H9 (cell line): ENCODE data around the gene PEPD. TPM values are rescaled to one million over a fixed set of nuclear protein-coding genes. Genes with fewer than 3 reads are reported as not detected.

Experiments used
- DNase-seq: peaks from one replicate; pipeline ENCODE4 v3.0.0-alpha.2; 2017
- H2AFZ ChIP-seq: one replicate; pipeline ENCODE4 v1.6.1; 2013; ENCODE audit warnings: mild to moderate bottlenecking, low read length, control low read depth, moderate library complexity
- H2AK5ac ChIP-seq: 2 replicates; pipeline ENCODE4 v1.6.1; 2013; ENCODE audit warnings: low read length, control low read depth, mixed read lengths; ENCODE audit not compliant: insufficient read length
- H2BK120ac ChIP-seq: one replicate; pipeline ENCODE4 v1.6.1; 2013; ENCODE audit warnings: low read depth, mild to moderate bottlenecking, low read length, control low read depth, inconsistent platforms; ENCODE audit not compliant: poor library complexity, severe bottlenecking
- H2BK12ac ChIP-seq: 2 replicates; pipeline ENCODE4 v1.6.1; 2013; ENCODE audit warnings: low read length, control low read depth, mixed read lengths, low read depth; ENCODE audit not compliant: insufficient read length
- H2BK15ac ChIP-seq: 2 replicates; pipeline ENCODE4 v1.6.1; 2013; ENCODE audit warnings: low read depth, low read length, control low read depth
- H2BK20ac ChIP-seq: one replicate; pipeline ENCODE4 v1.6.1; 2013; ENCODE audit warnings: low read depth, mild to moderate bottlenecking, low read length, control low read depth, inconsistent platforms; ENCODE audit not compliant: poor library complexity, severe bottlenecking
- H2BK5ac ChIP-seq: 2 replicates; pipeline ENCODE4 v1.6.1; 2013; ENCODE audit warnings: low read length, control low read depth, mixed read lengths; ENCODE audit not compliant: insufficient read length
- H3K14ac ChIP-seq: 2 replicates; pipeline ENCODE4 v1.6.1; 2013; ENCODE audit warnings: low read length, control low read depth; ENCODE audit not compliant: insufficient read depth
- H3K18ac ChIP-seq: 2 replicates; pipeline ENCODE4 v1.6.1; 2013; ENCODE audit warnings: low read depth, mild to moderate bottlenecking, mixed read lengths, low read length, control low read depth; ENCODE audit not compliant: insufficient read length
- H3K23ac ChIP-seq: 2 replicates; pipeline ENCODE4 v1.6.1; 2013; ENCODE audit warnings: low read length, control low read depth, mixed read lengths, low read depth; ENCODE audit not compliant: insufficient read length
- H3K23me2 ChIP-seq: 2 replicates; pipeline ENCODE4 v1.6.1; 2013; ENCODE audit warnings: low read depth, mild to moderate bottlenecking, mixed read lengths, low read length, control low read depth; ENCODE audit not compliant: insufficient read length, poor library complexity, severe bottlenecking
- H3K27ac ChIP-seq: 2 replicates; pipeline ENCODE4 v1.5.1; 2013; ENCODE audit warnings: low read length, control low read depth, mixed read lengths, low read depth; ENCODE audit not compliant: insufficient read length
- H3K27me3 ChIP-seq: 2 replicates; pipeline ENCODE4 v1.6.1; 2013; ENCODE audit warnings: low read length, control low read depth, inconsistent platforms; ENCODE audit not compliant: insufficient read depth
- H3K4ac ChIP-seq: 2 replicates; pipeline ENCODE4 v1.6.1; 2013; ENCODE audit warnings: low read depth, mild to moderate bottlenecking, control low read depth, inconsistent platforms, low read length, moderate library complexity
- H3K4me1 ChIP-seq: 2 replicates; pipeline ENCODE4 v1.6.1; 2013; ENCODE audit warnings: low read length, control low read depth, inconsistent platforms; ENCODE audit not compliant: insufficient read depth
- H3K4me2 ChIP-seq: 2 replicates; pipeline ENCODE4 v1.6.1; 2013; ENCODE audit warnings: low read length, control low read depth, mixed read lengths; ENCODE audit not compliant: insufficient read length, insufficient read depth
- H3K56ac ChIP-seq: 2 replicates; pipeline ENCODE4 v1.6.1; 2013; ENCODE audit warnings: low read depth, mild to moderate bottlenecking, mixed read lengths, low read length, control low read depth; ENCODE audit not compliant: insufficient read length
- H3K79me1 ChIP-seq: 2 replicates; pipeline ENCODE4 v1.6.1; 2013; ENCODE audit warnings: low read depth, mild to moderate bottlenecking, moderate library complexity, low read length, control low read depth, inconsistent platforms; ENCODE audit not compliant: insufficient read depth, poor library complexity, severe bottlenecking
- H3K79me2 ChIP-seq: 2 replicates; pipeline ENCODE4 v1.6.1; 2013; ENCODE audit warnings: low read length, control low read depth, inconsistent platforms; ENCODE audit not compliant: insufficient read depth
- H3K9ac ChIP-seq: 2 replicates; pipeline ENCODE4 v1.6.1; 2013; ENCODE audit warnings: low read length, control low read depth, mixed read lengths; ENCODE audit not compliant: insufficient read length; ENCODE audit errors: extremely low read depth
- H3K9me3 ChIP-seq: one replicate; pipeline ENCODE4 v1.6.1; 2013; ENCODE audit warnings: low read depth, low read length, inconsistent platforms; ENCODE audit not compliant: control insufficient read depth
- H3T11ph ChIP-seq: one replicate; pipeline ENCODE4 v1.6.1; 2013; ENCODE audit warnings: mild to moderate bottlenecking, low read length, control low read depth, inconsistent platforms
- H4K20me1 ChIP-seq: one replicate; pipeline ENCODE4 v1.6.1; 2013; ENCODE audit not compliant: control insufficient read depth, insufficient read length, insufficient read depth
- H4K5ac ChIP-seq: 2 replicates; pipeline ENCODE4 v1.6.1; 2013; ENCODE audit warnings: low read depth, mild to moderate bottlenecking, mixed read lengths, low read length, control low read depth; ENCODE audit not compliant: insufficient read length
- H4K8ac ChIP-seq: replicated peaks from 2 replicates; pipeline ENCODE4 v1.6.1; 2013; ENCODE audit warnings: low read length, control low read depth, mixed read lengths, low read depth; ENCODE audit not compliant: insufficient read length
- H4K91ac ChIP-seq: 2 replicates; pipeline ENCODE4 v1.6.1; 2013; ENCODE audit warnings: low read depth, mild to moderate bottlenecking, moderate library complexity, mixed read lengths, low read length, control low read depth; ENCODE audit not compliant: insufficient read length
- H3K27ac Mint-ChIP-seq, 3 experiments: 2 replicates in 2 of 3; 3 replicates in 1 of 3; pipeline ENCODE4 v1.8.0; 2020 to 2021; ENCODE audit warnings: mixed read lengths in 3 of 3, mild to moderate bottlenecking in 1 of 3, moderate library complexity in 1 of 3
- H3K27me3 Mint-ChIP-seq: 2 replicates; pipeline ENCODE4 v1.8.0; 2021; ENCODE audit warnings: low read depth, mild to moderate bottlenecking, moderate library complexity, mixed read lengths
- H3K36me3 Mint-ChIP-seq, 3 experiments: 2 replicates in 2 of 3; 3 replicates in 1 of 3; pipeline ENCODE4 v1.8.0; 2020 to 2021; ENCODE audit warnings: low read depth in 3 of 3, mixed read lengths in 3 of 3; ENCODE audit not compliant: insufficient read depth in 1 of 3
- H3K4me1 Mint-ChIP-seq, 2 experiments: 2 replicates each; pipeline ENCODE4 v1.8.0; 2020; ENCODE audit warnings: mixed read lengths in 2 of 2
- H3K4me3 Mint-ChIP-seq, 2 experiments: 2 replicates in 1 of 2; 3 replicates in 1 of 2; pipeline ENCODE4 v1.8.0; 2020 to 2021; ENCODE audit warnings: mild to moderate bottlenecking in 2 of 2, mixed read lengths in 2 of 2, moderate library complexity in 1 of 2
- H3K9me3 Mint-ChIP-seq, 2 experiments: 2 replicates in 1 of 2; 3 replicates in 1 of 2; pipeline ENCODE4 v1.8.0; 2020; ENCODE audit warnings: mild to moderate bottlenecking in 2 of 2, mixed read lengths in 2 of 2, moderate library complexity in 1 of 2
- WGBS: extraction: QIAGEN DNeasy Blood & Tissue Kit; methylation state at CpG from one replicate; pipeline ENCODE4 v1.1.7; 2013; ENCODE audit warnings: missing lambda C conversion rate, low lambda C conversion rate, mixed read lengths; ENCODE audit not compliant: insufficient read length; ENCODE audit errors: extremely low coverage; 5-methylcytosine and 5-hydroxymethylcytosine counted together
- total RNA-seq: library from RNA; stranded (reverse); gene quantifications from 2 replicates; pipeline ENCODE4 v1.2.1, GENCODE V29; 2021
- TF ChIP-seq, protein P1 (sequence below): fragments of 200-600 bp; sonication (generic); conservative IDR thresholded peaks from 3 replicates; pipeline ENCODE4 v1.8.0; 2021; ENCODE audit warnings: antibody characterized with exemption, mild to moderate bottlenecking

Gene PEPD
- total RNA-seq, 1 experiment from 2014 or later, result 52.8 TPM

GRCh38 chr19:33450689-33451088 lies 70.9 kb downstream of the PEPD start:
- TF ChIP-seq, protein P1, sequence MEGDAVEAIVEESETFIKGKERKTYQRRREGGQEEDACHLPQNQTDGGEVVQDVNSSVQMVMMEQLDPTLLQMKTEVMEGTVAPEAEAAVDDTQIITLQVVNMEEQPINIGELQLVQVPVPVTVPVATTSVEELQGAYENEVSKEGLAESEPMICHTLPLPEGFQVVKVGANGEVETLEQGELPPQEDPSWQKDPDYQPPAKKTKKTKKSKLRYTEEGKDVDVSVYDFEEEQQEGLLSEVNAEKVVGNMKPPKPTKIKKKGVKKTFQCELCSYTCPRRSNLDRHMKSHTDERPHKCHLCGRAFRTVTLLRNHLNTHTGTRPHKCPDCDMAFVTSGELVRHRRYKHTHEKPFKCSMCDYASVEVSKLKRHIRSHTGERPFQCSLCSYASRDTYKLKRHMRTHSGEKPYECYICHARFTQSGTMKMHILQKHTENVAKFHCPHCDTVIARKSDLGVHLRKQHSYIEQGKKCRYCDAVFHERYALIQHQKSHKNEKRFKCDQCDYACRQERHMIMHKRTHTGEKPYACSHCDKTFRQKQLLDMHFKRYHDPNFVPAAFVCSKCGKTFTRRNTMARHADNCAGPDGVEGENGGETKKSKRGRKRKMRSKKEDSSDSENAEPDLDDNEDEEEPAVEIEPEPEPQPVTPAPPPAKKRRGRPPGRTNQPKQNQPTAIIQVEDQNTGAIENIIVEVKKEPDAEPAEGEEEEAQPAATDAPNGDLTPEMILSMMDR, result no peak
- no peaks in the 10 kb centered on the region for H3K9me3 Mint-ChIP-seq
- Histone ChIP-seq H2BK12ac (no peak overlapping the region), H2BK20ac (no peak overlapping the region), H4K20me1 (no peaks in the 10 kb centered on the region), H2BK15ac (no peak overlapping the region; the same call in 1 of the 2 replicates), H3K79me1 (no peaks in the 10 kb centered on the region), H3K9ac (no peak overlapping the region), H2AFZ (no peak overlapping the region), H3K56ac (no peak overlapping the region), H2AK5ac (no peak overlapping the region), H4K8ac (no peak overlapping the region), H3K14ac (no peak overlapping the region), H3K27me3 (no peaks in the 10 kb centered on the region), H3T11ph (no peak overlapping the region), H4K5ac (no peak overlapping the region), H2BK120ac (no peak overlapping the region), H3K4me1 (no peaks in the 10 kb centered on the region), H3K4ac (no peak overlapping the region), H3K18ac (no peak overlapping the region), H3K79me2 (no peaks in the 10 kb centered on the region), H3K27ac (no peak overlapping the region), H3K9me3 (no peaks in the 10 kb centered on the region), H3K23me2 (no peaks in the 10 kb centered on the region), H4K91ac (no peak overlapping the region), H2BK5ac (no peak overlapping the region), H3K23ac (no peak overlapping the region), H3K4me2 (no peak overlapping the region)
- no peak overlapping the region for H3K4me3 Mint-ChIP-seq
- no peak overlapping the region for H3K27ac Mint-ChIP-seq
- WGBS, result no CpG with 5 or more reads among the region's 7 CpGs
- no peak for DNase-seq
- no peaks in the 10 kb centered on the region for H3K27me3 Mint-ChIP-seq
- peaks cover 0 to 3% (median 0%) of the 10 kb centered on the region in 3 experiments; a peak in 2 of 7 replicates for H3K36me3 Mint-ChIP-seq
- H3K4me1 Mint-ChIP-seq, result no peaks in the 10 kb centered on the region
